Liver (tissue), 9 donors: ENCODE measurements around the gene CENPA. TPM values are rescaled to one million over a fixed set of nuclear protein-coding genes. Genes with fewer than 3 reads are reported as not detected.

Experiments used
- DNase-seq: peaks from one replicate; pipeline ENCODE4 v3.0.0-alpha.2; 2017; ENCODE audit warnings: low spot score
- H3K27ac ChIP-seq, 2 donors: one replicate each; pipeline ENCODE4 v1.7.0; 2013; ENCODE audit warnings: inconsistent platforms in 2 of 2, low read length in 2 of 2, control low read depth in 1 of 2, low read depth in 1 of 2, mild to moderate bottlenecking in 1 of 2
- H3K27me3 ChIP-seq, 4 donors: one replicate each; pipeline versions ENCODE4 v1.6.1 to v1.7.0; 2013; ENCODE audit warnings: low read length in 3 of 4, inconsistent platforms in 1 of 4, mild to moderate bottlenecking in 1 of 4, moderate library complexity in 1 of 4; ENCODE audit not compliant: control insufficient read depth in 4 of 4, insufficient read depth in 4 of 4
- H3K36me3 ChIP-seq, 4 donors: one replicate each; pipeline versions ENCODE4 v1.6.1 to v1.7.0; 2013; ENCODE audit warnings: low read length in 3 of 4, mild to moderate bottlenecking in 3 of 4, low read depth in 1 of 4, moderate library complexity in 1 of 4; ENCODE audit not compliant: control insufficient read depth in 4 of 4, insufficient read depth in 3 of 4
- H3K4me1 ChIP-seq, 4 donors: one replicate each; pipeline versions ENCODE4 v1.6.1 to v1.7.0; 2013; ENCODE audit warnings: low read length in 3 of 4, mild to moderate bottlenecking in 3 of 4, moderate library complexity in 1 of 4; ENCODE audit not compliant: control insufficient read depth in 4 of 4, insufficient read depth in 4 of 4
- H3K4me3 ChIP-seq, 3 donors: one replicate each; pipeline versions ENCODE4 v1.6.1 to v1.7.0; 2013; ENCODE audit warnings: low read length in 3 of 3, control low read depth in 1 of 3, low read depth in 1 of 3, mild to moderate bottlenecking in 1 of 3
- H3K9ac ChIP-seq, 2 donors: one replicate each; pipeline ENCODE4 v1.7.0; 2013; ENCODE audit warnings: low read length in 2 of 2, mild to moderate bottlenecking in 2 of 2, moderate library complexity in 2 of 2, control low read depth in 1 of 2, low read depth in 1 of 2
- H3K9me3 ChIP-seq, 4 donors: one replicate each; pipeline versions ENCODE4 v1.6.1 to v1.7.0; 2013; ENCODE audit warnings: low read length in 3 of 4; ENCODE audit not compliant: control insufficient read depth in 4 of 4
- EGR1 ChIP-seq, 2 donors: IDR thresholded peaks; 2 replicates each; pipeline ENCODE4 v1.6.1; 2016 to 2018; ENCODE audit warnings: antibody characterized with exemption in 2 of 2, low read depth in 2 of 2
- FOXA1 ChIP-seq: IDR thresholded peaks from 2 replicates; pipeline ENCODE4 v1.6.1; 2016; ENCODE audit warnings: antibody characterized with exemption
- FOXA2 ChIP-seq: IDR thresholded peaks from 2 replicates; pipeline ENCODE4 v1.6.1; 2016; ENCODE audit warnings: antibody characterized with exemption
- GABPA ChIP-seq, 2 donors: IDR thresholded peaks in 1 of 2; conservative IDR thresholded peaks in 1 of 2; 2 replicates each; pipeline ENCODE4 v1.6.1; 2016; ENCODE audit warnings: antibody characterized with exemption in 2 of 2, mild to moderate bottlenecking in 1 of 2, moderate library complexity in 1 of 2
- HNF4A ChIP-seq, 2 donors: conservative IDR thresholded peaks; 2 replicates each; pipeline ENCODE4 v1.6.1; 2016; ENCODE audit warnings: antibody characterized with exemption in 2 of 2, mild to moderate bottlenecking in 2 of 2
- HNF4G ChIP-seq: IDR thresholded peaks from 2 replicates; pipeline ENCODE4 v1.6.1; 2016; ENCODE audit warnings: antibody characterized with exemption
- JUND ChIP-seq, 2 donors: IDR thresholded peaks; 2 replicates each; pipeline ENCODE4 v1.6.1; 2016; ENCODE audit warnings: antibody characterized with exemption in 2 of 2
- NR2F2 ChIP-seq: IDR thresholded peaks from 2 replicates; pipeline ENCODE4 v1.6.1; 2016; ENCODE audit warnings: antibody characterized with exemption
- RAD21 ChIP-seq, 2 donors: IDR thresholded peaks; 2 replicates each; pipeline ENCODE4 v1.6.1; 2016; ENCODE audit warnings: antibody characterized with exemption in 2 of 2, mild to moderate bottlenecking in 2 of 2
- RXRA ChIP-seq, 2 donors: IDR thresholded peaks; 2 replicates each; pipeline ENCODE4 v1.6.1; 2017 to 2018; ENCODE audit warnings: antibody characterized with exemption in 2 of 2, mild to moderate bottlenecking in 1 of 2
- SP1 ChIP-seq: IDR thresholded peaks from 2 replicates; pipeline ENCODE4 v1.6.1; 2018; ENCODE audit warnings: antibody characterized with exemption, mild to moderate bottlenecking
- YY1 ChIP-seq: IDR thresholded peaks from 2 replicates; pipeline ENCODE4 v1.6.1; 2016; ENCODE audit warnings: antibody characterized with exemption, mild to moderate bottlenecking
- WGBS: extraction: QIAGEN DNeasy Blood & Tissue Kit; methylation state at CpG from one replicate; pipeline ENCODE4 v1.1.7; 2013; 5-methylcytosine and 5-hydroxymethylcytosine counted together
- polyA plus RNA-seq, 2 donors: library from polyadenylated mRNA; stranded (reverse) in 1 of 2; unstranded in 1 of 2; fragments of 200-250 nt in 1 of 2; fragments of >200 nt in 1 of 2; fragmentation: Nextera tagmentation in 1 of 2; extraction: Ambion mirVana in 1 of 2; gene quantifications; one replicate each; pipeline versions ENCODE4 v1.2.1 to v1.2.3, GENCODE V29; 2013 to 2015
- total RNA-seq, 2 donors: library from RNA; depleted of rRNA; stranded (reverse); fragments of >200 nt; gene quantifications; one replicate each; pipeline ENCODE4 v1.2.3, GENCODE V29; 2014
- TF ChIP-seq, protein P1 (sequence below): IDR thresholded peaks from 2 replicates; pipeline ENCODE4 v1.6.1; 2016; ENCODE audit warnings: antibody characterized with exemption
- TF ChIP-seq, protein P2 (sequence below): fragments of 150-350 bp; IDR thresholded peaks from 2 replicates; pipeline ENCODE4 v1.5.1; 2017; ENCODE audit warnings: improper control_type of control experiment, low read depth, low read length; ENCODE audit not compliant: missing input control
- TF ChIP-seq, protein P3 (sequence below): IDR thresholded peaks from 2 replicates; pipeline ENCODE4 v1.6.1; 2016; ENCODE audit warnings: antibody characterized with exemption
- TF ChIP-seq, protein P4 (sequence below): IDR thresholded peaks from 2 replicates; pipeline ENCODE4 v1.6.1; 2016; ENCODE audit warnings: antibody characterized with exemption, mild to moderate bottlenecking
- TF ChIP-seq, protein P5 (sequence below): IDR thresholded peaks from 2 replicates; pipeline ENCODE4 v1.6.1; 2016; ENCODE audit warnings: antibody characterized with exemption
- donor health status: healthy.
- donor health status: healthy.
- donor health status: healthy.
- donor health status: healthy.
- donor health status: healthy.

Gene CENPA
- total and polyA plus RNA-seq, 4 donors: 0.17 to 14.4 (median 1.2) TPM; not detected in 1

DNA sequence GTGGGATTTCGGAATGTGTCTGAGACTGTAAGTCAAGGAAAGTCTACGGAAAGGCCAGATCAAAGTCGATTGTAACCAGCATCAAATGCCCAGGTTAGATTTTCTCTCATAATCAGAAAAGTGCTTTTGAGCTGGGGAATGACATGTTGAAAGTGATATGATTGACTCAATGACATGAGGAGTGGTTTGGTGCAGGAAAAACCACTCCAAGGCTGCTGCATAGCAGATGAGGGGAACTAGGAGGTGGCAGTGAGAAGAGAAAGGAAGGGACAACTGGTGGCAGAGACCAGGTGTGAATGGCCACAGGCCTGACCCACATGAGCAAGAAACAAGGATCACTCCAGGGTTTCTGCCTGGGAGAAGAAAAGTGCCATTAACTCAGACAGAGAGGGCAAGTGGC lies 20.9 kb upstream of the CENPA start (continued):
- TF ChIP-seq, protein P1, sequence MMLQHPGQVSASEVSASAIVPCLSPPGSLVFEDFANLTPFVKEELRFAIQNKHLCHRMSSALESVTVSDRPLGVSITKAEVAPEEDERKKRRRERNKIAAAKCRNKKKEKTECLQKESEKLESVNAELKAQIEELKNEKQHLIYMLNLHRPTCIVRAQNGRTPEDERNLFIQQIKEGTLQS: no peak
- TF ChIP-seq, protein P2, sequence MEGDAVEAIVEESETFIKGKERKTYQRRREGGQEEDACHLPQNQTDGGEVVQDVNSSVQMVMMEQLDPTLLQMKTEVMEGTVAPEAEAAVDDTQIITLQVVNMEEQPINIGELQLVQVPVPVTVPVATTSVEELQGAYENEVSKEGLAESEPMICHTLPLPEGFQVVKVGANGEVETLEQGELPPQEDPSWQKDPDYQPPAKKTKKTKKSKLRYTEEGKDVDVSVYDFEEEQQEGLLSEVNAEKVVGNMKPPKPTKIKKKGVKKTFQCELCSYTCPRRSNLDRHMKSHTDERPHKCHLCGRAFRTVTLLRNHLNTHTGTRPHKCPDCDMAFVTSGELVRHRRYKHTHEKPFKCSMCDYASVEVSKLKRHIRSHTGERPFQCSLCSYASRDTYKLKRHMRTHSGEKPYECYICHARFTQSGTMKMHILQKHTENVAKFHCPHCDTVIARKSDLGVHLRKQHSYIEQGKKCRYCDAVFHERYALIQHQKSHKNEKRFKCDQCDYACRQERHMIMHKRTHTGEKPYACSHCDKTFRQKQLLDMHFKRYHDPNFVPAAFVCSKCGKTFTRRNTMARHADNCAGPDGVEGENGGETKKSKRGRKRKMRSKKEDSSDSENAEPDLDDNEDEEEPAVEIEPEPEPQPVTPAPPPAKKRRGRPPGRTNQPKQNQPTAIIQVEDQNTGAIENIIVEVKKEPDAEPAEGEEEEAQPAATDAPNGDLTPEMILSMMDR: no peak
- no peak for TF ChIP-seq SP1

DNA sequence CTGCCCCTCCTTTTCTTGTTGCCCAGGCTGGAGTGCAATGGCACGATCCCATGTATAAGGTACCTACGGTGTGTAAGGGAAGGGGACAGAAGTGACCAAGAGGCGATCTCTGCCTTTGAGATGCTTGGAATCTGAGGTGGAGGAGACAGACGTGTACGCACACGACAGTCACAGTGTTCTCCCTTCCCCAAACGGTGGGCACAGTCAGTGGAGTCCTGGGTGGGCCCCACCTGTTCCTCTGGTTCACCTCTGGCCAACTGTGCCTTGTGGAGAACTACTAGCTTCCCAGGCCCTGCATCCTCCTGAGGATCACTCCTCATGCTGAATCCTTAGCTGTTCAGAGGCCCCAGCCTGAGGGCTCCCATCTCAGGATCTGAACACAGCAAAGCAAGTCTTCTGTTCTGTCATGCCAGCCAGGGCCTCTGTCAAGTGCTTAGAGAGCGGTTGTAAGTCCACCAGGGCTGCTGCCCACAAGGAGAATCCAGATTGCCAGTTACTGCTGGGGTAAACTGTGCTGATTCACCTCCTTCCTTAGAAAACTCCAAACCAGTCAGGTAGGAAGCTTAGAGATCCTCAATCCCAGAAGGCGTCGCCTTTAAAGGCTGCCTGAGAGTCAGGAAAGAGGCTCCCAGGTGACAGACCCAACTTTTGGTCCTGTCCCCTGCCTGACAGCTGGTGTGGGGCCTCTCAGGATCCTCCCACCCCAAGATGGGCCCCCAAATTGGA lies 20.2 kb upstream of the CENPA start:
- WGBS: 86% methylated on average over 10 of the region's 10 CpGs
- DNase-seq: no peak
- no peak overlapping the region for H3K9ac ChIP-seq
- no peak overlapping the region for H3K27ac ChIP-seq
- H3K27me3 ChIP-seq: no peaks in the 10 kb centered on the region
- H3K36me3 ChIP-seq: no peaks in the 10 kb centered on the region
- no peaks in the 10 kb centered on the region for H3K9me3 ChIP-seq
- peak overlapping the region in 1 of 3 donors; percentile 89 for H3K4me3 ChIP-seq
- H3K4me1 ChIP-seq: peaks cover 11 to 34% (median 23%) of the 10 kb centered on the region in 4 donors
- TF ChIP-seq, protein P1: no peak
- TF ChIP-seq FOXA2: no peak
- TF ChIP-seq HNF4A (conservative IDR thresholded peaks at IDR 0.05): no peak
- no peak for TF ChIP-seq HNF4G
- no peak for TF ChIP-seq RXRA (IDR thresholded peaks at IDR 0.05)
- no peak for TF ChIP-seq NR2F2
- TF ChIP-seq YY1: no peak
- TF ChIP-seq RAD21 (IDR thresholded peaks at IDR 0.05): no peak
- TF ChIP-seq FOXA1: no peak

DNA sequence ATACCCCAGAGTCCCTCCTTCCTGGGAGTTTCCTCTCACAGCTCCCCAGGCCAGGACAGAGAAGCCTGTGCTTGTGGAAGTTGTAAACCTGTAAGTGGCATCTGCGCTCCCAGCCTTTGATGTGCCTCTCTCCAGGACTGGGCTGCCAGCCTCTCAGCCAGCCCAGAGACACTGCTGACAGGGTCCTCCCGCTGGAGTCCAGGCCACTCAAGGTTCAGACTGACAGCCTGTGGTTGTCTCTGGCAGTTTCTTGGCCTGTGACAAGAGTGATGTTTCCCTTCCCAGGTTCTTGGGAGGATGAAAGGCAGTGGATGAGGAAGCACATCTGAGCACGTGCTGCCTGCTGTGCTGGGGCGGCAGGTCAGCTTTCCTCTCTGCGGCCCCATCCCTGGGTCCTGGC lies 18.7 kb upstream of the CENPA start:
- DNase-seq: no peak
- H3K9me3 ChIP-seq: no peaks in the 10 kb centered on the region
- no peaks in the 10 kb centered on the region for H3K27me3 ChIP-seq
- no peak for TF ChIP-seq SP1
- no peak for TF ChIP-seq FOXA2
- TF ChIP-seq HNF4G: no peak
- TF ChIP-seq, protein P3, sequence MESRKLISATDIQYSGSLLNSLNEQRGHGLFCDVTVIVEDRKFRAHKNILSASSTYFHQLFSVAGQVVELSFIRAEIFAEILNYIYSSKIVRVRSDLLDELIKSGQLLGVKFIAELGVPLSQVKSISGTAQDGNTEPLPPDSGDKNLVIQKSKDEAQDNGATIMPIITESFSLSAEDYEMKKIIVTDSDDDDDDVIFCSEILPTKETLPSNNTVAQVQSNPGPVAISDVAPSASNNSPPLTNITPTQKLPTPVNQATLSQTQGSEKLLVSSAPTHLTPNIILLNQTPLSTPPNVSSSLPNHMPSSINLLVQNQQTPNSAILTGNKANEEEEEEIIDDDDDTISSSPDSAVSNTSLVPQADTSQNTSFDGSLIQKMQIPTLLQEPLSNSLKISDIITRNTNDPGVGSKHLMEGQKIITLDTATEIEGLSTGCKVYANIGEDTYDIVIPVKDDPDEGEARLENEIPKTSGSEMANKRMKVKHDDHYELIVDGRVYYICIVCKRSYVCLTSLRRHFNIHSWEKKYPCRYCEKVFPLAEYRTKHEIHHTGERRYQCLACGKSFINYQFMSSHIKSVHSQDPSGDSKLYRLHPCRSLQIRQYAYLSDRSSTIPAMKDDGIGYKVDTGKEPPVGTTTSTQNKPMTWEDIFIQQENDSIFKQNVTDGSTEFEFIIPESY: no peak
- TF ChIP-seq, protein P4, sequence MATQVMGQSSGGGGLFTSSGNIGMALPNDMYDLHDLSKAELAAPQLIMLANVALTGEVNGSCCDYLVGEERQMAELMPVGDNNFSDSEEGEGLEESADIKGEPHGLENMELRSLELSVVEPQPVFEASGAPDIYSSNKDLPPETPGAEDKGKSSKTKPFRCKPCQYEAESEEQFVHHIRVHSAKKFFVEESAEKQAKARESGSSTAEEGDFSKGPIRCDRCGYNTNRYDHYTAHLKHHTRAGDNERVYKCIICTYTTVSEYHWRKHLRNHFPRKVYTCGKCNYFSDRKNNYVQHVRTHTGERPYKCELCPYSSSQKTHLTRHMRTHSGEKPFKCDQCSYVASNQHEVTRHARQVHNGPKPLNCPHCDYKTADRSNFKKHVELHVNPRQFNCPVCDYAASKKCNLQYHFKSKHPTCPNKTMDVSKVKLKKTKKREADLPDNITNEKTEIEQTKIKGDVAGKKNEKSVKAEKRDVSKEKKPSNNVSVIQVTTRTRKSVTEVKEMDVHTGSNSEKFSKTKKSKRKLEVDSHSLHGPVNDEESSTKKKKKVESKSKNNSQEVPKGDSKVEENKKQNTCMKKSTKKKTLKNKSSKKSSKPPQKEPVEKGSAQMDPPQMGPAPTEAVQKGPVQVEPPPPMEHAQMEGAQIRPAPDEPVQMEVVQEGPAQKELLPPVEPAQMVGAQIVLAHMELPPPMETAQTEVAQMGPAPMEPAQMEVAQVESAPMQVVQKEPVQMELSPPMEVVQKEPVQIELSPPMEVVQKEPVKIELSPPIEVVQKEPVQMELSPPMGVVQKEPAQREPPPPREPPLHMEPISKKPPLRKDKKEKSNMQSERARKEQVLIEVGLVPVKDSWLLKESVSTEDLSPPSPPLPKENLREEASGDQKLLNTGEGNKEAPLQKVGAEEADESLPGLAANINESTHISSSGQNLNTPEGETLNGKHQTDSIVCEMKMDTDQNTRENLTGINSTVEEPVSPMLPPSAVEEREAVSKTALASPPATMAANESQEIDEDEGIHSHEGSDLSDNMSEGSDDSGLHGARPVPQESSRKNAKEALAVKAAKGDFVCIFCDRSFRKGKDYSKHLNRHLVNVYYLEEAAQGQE: no peak
- no peak for TF ChIP-seq FOXA1
- TF ChIP-seq, protein P5, sequence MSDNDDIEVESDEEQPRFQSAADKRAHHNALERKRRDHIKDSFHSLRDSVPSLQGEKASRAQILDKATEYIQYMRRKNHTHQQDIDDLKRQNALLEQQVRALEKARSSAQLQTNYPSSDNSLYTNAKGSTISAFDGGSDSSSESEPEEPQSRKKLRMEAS: no peak
- no peak for TF ChIP-seq EGR1 (IDR thresholded peaks at IDR 0.05; ENCODE audit: low read depth in 2 of 2)
- TF ChIP-seq JUND (IDR thresholded peaks at IDR 0.05): no peak
- TF ChIP-seq HNF4A (conservative IDR thresholded peaks at IDR 0.05): no peak
- TF ChIP-seq GABPA (IDR thresholded peaks at IDR 0.05 in 1 of 2, conservative IDR thresholded peaks at IDR 0.05 in 1 of 2): no peak
- TF ChIP-seq, protein P1: no peak
- no peak for TF ChIP-seq RXRA (IDR thresholded peaks at IDR 0.05)
- H3K27ac ChIP-seq: peak overlapping the region in 1 of 2 donors; percentile 23
- H3K4me3 ChIP-seq: no peak overlapping the region
- no peak overlapping the region for H3K9ac ChIP-seq
- peaks cover 23 to 49% (median 37%) of the 10 kb centered on the region in 4 donors for H3K4me1 ChIP-seq
- H3K36me3 ChIP-seq: no peaks in the 10 kb centered on the region
- 76% methylated on average over 5 of the region's 5 CpGs for WGBS
